ENCODE data around the gene SLC5A6.

The SLC5A6 gene

DNA sequence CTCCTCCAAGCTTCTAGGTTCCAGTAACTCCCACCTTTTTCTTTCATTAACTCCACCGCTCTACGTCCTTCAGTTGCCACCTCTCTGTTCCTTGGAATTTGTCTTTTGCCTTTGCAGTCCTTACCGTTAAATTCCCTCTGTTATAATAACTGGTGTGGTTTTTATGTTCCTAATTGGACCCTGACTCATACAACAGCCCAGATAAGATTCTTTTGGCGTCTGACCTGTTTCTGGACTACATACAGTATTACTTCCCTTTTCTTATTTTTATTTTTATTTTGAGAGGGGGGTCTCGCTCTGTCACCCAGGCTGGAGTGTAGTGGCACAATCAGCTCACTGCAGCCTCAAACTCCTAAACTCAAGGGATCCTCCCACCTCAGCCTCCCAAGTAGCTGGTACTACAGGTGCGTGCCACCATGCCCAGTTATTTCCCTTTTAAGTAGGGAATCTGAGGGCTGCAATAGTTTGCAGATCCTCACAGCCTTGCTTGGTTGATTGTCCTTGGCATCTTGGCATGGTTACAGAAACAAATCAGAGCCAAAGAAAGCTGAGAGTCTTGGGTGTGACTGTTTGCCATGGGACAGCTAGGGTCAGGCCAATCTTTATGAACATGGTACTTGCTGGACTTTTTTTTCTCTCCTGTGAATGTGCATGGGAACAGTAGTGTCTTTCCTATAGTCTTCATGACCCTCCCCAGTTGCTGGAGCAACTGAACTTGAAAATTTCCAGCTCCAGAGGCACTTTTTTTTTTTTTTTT lies 41.3 kb downstream of the SLC5A6 start:
- DNase-seq = no peak

DNA sequence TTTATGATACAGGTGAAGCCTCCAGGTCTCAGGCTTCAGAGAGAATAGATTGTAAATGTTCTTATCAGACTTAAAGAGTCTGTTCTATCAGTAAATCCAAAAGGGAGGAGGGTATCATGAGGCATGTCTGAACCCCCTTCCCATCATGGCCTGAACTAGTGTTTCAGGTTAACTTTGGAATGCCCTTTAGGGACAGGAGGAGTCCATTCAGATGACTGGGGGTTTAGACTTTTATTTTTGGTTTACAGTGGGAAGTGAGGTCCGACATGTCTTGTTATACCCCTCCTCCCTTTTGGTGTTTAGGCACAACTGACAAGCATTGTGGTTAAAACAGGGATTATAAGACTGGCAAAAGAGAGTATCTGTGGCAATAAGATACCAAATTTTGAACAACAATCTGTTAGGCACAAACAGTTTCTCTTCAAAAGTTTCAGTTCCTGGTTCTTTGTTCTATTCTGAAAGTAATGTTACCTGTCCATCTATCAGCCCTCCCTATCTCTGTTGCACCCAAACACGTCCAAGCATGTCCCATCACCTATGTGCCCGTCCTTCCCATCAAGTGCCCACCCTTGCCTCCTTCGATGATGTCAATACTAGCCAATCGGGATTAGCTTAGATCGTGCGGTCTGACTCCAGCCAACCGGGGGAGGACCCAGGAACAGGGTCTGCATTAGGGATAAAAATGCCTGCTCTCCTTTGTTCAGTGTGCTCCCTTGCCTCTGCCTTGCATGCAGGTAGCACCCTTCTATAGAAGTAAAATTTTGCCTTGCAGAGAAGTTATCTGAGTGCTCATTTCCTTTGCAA lies 46.9 kb downstream of the SLC5A6 start:
- no peak for DNase-seq

DNA sequence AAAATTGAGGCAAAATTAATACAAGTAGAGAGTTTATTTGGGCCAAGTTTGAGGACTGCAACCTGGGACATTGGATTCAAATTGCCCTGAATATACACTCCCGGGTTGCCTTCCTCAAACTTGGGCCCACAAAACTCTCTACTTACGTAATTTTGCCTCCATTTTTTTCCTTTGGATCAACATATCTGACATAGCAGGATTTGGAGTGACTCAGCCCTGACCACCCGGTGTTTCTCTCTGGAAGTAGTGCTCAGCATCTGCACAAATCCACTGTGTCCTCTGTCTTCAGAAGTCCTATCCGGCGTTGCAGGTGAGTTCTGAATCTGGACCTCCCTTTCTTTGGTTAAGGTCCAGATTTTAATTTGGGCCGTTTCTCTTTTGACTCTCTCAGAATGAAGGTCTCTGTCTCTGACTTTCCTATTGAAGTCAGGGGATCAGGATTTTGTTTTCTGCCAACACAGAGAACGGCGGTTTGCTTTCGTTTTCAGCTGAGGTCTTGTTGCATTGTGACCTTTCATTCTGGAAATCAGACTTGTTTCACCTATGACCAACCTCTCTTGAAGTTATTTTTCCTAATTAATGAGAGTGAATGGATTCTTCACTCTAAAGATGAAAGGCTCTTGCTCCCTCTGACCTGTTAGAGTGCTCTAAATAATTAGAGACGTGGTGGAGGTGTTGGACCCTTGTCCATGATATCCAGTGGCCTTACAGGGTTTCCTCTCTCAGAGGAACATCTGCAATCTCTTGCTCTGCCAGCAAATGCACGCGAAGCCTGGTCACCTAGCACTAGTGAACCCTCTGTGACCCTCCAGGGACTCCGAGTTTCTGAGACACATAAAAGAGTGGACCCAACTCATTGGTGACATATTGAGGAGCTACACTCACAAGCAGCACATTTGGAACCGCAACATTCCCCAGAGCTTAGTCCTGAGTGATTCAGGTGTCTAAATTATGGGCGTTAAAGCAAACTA lies 49.6 kb downstream of the SLC5A6 start:
- no peak for DNase-seq

DNA sequence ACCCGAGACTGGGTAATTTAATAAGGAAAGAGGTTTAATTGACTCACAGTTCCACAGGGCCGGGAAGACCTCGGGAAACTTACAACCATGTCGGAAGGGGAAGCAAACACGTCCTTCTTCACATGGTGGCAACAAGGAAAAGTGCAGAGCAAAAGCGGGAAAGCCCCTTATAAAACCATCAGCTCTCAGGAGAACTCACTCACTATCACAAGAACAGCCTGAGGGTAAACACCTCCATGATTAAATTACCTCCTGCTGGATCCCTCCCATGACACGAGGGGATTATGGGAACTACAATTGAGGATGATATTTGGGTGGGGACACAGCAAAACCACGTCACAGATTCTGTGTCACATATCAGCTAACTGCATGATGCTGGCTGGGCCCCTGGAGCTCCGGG lies 51.9 kb downstream of the SLC5A6 start:
- no peak for DNase-seq

DNA sequence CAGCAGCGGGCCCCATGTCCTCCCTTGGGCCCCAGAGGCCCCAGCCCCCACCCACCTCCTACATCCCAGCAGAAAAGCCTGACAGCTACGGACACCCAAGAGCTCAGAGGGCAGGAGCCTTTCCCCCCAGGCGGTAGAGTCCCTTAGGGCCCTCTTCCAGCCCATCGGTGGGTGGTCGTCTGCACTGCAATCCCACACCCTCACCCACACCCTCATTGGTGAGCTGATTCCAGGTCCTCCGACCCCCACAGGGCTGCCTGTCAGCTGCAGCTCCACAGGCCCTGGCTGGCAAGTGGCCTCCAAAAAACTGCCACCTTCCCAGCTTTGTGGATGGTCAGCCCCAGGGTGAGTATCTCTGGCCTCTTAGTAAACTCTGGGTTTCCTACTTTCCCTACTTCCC lies 52.8 kb downstream of the SLC5A6 start:
- DNase-seq = no peak

DNA sequence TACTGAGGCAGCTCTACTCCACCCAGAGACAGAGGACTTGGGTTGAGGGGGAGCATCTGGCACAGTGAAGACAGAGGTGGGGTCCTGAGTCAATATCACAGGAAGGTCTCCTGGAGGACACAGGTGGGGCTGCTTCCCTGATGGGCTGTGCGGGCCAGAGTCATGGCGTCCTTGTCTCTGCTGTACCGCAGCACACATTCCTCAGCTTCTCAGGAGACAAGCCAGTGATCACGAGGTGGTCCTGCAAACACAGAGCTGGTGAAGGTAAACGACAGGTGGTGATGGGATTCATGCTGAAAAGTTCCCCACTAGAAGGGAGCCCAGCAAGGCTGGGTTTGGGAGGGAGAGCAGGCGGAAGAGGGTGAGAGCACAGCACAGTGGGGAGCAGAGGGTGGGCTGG lies 53.6 kb downstream of the SLC5A6 start:
- DNase-seq = no peak

DNA sequence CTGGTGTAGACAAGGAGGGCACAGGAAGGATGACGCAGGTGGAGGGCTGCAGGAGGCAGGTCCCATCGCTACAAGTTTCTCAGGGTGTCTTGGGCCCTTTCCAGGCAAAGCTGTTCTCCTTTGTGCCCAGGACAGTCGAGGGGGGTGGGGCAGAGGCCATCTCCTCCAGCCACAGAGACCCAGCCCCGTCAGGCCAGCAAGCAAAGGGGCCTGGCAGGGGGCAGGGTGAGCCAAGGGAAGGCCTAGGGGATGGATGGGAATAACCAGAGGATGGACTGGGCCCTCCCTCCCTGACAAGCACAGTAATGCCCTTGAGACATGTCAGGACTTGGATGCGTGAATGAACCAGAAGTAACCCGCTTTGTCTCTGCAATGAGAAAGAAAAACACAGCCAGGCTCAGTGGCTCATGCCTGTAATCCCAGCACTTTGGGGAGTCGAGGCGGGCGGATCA lies 57.0 kb downstream of the SLC5A6 start:
- no peak for DNase-seq

DNA sequence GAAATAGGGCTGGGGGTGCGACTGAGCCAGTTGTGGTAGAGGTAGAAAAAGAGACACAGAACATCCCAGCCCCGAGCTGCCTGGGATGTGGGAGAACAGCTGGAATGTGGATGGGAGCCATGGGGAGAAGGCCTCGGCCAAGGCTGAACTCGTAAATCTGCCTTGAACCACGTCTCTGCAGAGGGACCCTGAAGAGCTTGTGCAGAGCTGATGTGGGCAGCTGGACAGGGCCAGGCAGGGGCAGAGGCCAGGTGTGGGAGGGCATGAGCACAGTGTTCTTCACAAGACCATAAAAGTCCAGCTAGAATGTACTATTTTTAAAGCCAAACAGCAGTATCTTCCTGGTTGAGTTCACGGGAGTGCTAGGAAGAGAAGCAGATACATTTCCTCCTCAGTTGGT lies 57.6 kb downstream of the SLC5A6 start:
- DNase-seq = no peak

DNA sequence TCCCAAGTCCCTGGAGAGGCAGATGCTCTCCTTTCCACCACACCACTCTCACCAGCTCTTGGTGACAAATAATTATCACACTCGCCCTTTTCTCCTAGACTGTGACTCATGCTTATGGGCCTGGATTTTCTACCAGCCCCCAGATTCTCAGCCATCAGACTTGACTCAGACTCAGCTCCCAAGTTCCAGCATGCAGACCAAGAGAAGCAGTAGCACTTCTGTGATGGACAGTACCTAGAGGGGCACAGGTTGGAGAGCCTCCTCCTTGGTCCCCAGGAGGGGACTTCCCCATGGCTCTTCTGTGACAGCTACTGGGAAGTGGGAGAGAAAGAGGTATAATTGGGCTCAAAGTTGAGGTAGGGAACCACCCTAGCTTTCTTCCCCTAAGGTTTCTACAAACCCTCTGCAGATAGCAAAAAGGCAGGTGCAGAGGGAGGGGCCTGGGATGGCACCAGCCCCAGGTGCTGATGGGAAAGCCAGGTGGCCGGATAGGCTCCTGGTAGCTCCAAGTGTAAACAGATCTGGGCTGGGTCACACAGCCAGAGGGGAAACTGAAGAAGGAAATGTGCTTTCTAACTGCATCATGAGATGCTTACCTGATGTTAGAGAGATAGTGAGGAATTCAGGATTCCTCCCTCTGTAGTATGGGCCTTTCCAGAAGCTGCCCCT lies 59.1 kb downstream of the SLC5A6 start:
- no peak for DNase-seq

DNA sequence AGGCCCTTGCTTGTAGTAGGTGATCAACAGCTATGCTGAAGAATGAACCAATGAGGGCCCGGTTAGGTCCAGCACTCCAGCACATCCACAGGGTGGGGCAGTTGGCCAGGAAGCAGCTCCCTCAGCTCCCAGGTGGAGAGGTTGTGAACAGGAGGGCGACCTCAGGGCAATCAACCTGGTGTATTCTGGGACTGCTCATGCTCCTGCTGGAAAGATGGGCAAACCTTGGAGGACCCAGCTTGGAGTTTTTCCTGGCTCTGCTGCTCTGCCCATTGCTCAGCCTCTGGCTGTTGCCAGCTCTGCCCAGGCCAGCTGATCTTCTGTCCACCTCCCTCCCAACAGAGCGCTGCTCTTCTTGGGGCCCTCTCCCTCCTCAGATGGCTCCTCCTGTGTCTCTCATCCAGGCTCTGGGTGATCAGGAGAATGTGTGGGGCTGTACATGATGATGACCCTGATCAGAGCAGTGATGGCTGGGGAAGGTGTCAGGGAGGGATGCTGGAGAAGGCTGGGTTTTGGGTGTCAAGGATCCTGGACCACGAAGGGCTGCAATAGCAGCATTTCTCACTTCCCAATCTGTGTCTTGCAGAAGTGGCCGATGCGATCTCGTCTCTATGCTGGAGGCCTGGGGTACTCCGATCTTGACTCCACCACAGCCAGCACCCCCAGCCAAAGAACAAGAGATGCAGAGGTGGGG lies 59.8 kb downstream of the SLC5A6 start:
- DNase-seq = no peak

DNA sequence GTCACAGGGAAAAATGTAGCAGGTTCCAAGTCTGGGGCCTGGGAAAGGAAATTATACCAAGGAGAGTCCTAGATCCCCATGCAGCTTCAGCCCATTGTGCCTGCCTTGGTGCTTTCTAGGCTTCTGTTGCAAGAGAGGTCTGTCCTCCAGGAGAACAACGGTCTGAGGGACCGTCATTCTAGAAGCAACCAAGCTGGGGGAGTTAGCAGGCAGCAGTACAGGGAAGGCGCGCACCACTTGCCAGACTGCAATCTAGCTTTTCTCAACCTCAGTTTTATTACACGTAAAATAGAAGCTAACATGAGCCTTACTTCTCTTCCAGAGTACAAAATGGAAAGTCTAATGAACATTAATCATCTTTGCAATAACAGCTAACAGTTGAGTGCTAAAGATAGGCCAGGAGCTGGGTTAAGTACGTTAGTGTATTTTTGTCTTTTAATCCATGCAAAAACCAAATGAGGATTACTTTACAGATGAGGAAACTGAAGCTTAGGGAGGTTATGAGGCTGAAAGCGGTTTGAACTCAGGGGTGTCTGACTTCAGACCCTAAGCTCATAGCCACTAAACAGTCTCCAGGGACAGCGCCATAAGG lies 61.3 kb downstream of the SLC5A6 start:
- no peak for DNase-seq

Data from stimulated activated CD8-positive, alpha-beta memory T cell treated with anti-CD3 and anti-CD28 coated beads, Interleukin-4, amount 100 ng/mL, for 48 hours (primary cell).